GM21576 (cell line): ENCODE measurements around the gene PLXDC2.
"Not testable (repeated sequence)": the region's sequence is repeated elsewhere in the genome, so short reads cannot be mapped to it uniquely, and the experiment has no call there.

ENCODE experiments used
- ATAC-seq: cut with Tn5 transposase; IDR thresholded peaks from one replicate; pipeline ENCODE4 v1.9.1; 2021; ENCODE audit warnings: mild to moderate bottlenecking, moderate library complexity; ENCODE audit not compliant: unreplicated experiment

PLXDC2 gene

DNA sequence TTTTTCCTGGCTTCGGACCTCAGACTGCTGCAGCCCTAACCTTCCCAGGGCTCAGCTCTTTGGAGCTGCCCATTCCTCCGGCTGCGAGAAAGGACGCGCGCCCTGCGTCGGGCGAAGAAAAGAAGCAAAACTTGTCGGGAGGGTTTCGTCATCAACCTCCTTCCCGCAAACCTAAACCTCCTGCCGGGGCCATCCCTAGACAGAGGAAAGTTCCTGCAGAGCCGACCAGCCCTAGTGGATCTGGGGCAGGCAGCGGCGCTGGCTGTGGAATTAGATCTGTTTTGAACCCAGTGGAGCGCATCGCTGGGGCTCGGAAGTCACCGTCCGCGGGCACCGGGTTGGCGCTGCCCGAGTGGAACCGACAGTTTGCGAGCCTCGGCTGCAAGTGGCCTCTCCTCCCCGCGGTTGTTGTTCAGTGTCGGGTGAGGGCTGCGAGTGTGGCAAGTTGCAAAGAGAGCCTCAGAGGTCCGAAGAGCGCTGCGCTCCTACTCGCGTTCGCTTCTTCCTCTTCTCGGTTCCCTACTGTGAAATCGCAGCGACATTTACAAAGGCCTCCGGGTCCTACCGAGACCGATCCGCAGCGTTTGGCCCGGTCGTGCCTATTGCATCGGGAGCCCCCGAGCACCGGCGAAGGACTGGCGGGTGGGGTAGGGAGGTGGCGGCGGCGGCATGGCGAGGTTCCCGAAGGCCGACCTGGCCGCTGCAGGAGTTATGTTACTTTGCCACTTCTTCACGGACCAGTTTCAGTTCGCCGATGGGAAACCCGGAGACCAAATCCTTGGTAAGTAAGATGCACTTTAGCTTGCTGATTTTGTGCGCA is at the start of gene PLXDC2:
PLXDC2 (plus strand) TSS at position 22 of the 820 bp plus-strand sequence.
- no peak for ATAC-seq

DNA sequence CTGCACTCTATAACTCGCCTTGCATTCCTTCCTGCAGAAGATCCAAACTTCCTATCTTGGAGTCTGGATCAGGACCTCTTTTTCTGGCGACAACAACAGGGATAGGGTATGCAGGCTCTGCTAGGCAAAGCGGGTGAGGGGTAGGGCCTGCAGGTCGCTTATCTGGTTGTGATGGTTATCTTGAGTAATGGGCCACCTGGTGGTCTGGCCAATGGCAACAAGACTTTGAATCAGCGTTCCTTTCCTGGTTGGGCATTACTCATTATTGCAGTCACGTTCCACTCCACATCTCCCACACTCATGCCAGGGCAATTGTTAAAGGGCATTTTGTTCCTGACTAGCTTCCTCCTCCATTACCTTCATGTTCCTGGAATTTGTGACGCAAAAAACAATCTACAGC is 48.4 kb upstream of the PLXDC2 start:
- ATAC-seq, result no peak

DNA sequence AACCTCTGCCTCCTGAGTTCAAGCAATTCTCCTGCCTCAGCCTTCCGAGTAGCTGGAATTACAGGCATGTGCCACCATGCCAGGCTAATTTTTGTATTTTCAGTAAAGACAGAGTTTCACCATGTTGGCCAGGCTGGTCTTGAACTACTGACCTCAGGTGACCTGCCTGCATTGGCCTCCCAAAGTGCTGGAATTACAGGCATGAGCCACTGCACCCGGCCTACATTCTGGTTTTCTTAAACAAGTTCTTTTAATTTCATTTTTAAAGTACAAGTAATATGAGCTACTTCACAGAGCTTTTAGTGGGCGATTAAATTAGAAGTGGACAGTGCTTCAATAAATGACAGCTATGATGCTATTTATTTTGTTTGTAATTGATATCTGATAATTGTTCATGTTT is 46.4 kb upstream of the PLXDC2 start:
- ATAC-seq, result not testable (repeated sequence)

DNA sequence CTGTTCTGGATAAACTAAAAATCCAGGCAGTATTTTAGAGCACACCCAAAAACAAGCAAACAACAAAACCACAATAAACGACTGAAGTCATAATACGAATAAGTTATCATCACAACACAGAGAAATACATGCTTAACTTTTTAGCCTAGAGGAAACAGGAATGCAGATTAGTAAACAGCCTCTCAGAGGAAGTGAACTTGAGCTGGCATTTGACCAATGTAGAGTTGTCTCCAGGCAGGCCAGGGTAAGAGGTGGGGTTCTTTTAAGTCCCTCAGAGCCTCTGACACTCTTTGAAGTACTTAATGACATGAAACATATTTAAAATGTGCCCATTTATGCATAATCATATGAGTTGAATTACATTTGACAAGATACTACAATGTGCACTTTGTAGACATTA is 43.3 kb upstream of the PLXDC2 start:
- ATAC-seq, result no peak

DNA sequence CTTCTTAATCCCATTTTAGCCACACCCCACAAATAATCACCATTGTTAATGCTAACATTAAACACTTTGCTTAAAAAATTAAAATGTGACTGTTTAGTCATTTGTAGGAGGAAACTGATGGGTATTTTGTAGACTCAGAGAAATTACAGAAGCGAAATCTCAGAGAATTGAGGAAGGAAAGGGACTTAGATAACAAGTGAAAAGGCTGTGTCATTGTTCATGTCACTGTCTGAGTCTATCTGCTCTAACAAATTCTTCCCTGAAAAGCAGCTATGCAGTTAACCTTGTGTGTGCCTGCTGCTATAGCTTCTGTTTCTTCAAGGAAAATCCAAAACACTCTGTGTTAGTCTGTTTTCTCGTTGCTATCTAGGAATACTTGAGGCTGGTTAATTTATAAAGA is 40.9 kb upstream of the PLXDC2 start:
- ATAC-seq, result no peak

DNA sequence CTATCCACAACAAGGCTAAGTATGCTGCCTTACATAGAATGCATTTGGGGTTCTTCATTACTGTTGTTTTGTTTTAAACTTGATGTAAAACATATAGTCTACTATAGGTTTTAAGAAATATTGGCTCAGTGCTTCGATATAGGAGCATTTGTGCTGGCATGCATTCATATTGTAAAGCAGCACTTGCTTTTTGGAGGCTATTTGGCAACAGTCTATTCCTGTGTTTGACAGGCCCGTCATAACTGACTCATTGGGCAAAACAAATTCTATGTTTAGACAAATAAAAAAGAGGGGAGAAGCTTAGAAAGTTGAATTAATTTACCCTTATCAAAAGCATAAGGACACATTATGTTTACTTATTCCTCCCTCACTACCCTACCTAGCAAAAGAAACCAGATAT is 38.4 kb upstream of the PLXDC2 start:
- ATAC-seq, result no peak

DNA sequence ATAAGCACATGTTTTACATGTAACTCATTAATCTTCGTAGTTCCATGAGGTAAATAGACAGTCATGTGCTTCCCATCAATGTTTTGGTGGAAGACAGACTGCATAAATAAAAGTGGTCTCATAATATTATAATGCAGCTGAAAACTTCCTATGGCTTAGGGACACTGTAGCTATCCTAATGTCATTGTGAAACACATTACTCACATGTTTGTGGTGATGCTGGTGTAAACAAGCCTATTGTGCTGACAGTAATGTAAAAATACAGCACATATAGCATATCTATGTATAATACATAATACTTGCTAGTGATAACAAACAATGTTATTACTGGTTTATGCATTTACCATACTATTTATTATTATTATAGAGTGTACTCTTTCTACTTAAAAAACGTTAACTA is 37.2 kb upstream of the PLXDC2 start:
- ATAC-seq, result no peak

DNA sequence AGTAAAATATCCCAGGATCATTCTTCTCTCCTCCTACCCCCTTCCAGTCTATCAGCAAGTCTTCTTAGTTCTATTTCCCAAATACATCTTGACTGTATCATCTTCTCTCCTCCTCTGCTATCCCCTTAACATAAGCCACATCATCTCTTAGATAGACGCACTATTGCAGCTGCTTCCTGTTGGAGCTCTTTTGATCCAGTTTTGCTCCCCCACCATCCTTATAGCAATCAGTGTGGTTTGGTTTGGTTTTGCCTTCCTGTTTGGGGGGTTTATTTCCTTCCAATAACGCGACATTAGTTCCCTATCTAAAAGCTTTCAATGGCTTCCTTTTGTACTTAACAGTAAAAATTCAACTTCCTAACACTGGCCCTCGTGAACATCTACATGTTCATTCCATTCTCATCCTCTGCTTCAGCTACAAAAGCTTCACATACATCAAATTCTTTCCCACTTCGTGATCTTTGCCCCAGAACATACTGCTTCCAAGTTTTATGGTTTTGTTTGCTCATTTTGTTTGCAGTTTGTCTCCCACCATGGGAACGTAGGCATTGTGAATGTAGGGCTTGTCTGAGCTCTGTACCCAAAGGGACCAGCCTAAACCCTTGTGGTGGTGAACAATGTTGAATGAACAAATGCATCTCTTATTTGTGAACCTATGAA is 33.7 kb upstream of the PLXDC2 start:
- no peak for ATAC-seq

DNA sequence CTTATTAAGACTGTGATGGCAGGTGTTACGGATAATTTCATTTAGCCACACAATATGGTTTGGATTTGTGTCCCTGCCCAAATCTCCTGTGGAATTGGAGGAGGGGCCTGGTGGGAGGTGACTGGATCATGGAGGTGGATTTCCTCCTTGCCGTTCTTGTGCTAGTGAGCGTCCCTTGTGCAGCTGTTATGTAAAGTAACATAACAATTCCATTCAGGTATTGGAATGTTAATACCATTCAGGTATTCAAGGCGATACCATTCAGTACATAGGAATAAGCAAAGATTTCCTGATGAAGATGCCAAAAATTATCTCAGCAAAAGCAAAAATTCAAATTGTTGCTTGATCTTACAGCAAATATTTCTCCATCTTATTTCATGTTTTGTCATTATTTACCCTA is 32.5 kb upstream of the PLXDC2 start:
- no peak for ATAC-seq

DNA sequence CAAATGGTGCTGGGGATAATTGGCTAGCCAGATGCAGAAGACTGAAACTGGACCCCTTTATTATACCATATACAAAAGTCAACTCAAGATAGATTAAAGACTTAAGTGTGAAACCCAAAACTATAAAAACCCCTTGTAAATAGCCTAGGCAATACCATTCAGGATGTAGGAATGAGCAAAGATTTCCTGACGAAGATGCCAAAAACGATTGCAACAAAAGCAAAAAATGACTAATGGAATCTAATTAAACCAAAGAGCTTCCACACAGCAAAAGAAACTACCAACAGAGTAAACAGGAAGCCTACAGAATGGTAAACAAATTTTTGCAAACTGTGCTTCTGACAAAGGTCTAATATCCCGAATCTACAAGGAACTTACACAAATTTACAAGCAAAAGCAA is 30.9 kb upstream of the PLXDC2 start:
- ATAC-seq, result no peak

DNA sequence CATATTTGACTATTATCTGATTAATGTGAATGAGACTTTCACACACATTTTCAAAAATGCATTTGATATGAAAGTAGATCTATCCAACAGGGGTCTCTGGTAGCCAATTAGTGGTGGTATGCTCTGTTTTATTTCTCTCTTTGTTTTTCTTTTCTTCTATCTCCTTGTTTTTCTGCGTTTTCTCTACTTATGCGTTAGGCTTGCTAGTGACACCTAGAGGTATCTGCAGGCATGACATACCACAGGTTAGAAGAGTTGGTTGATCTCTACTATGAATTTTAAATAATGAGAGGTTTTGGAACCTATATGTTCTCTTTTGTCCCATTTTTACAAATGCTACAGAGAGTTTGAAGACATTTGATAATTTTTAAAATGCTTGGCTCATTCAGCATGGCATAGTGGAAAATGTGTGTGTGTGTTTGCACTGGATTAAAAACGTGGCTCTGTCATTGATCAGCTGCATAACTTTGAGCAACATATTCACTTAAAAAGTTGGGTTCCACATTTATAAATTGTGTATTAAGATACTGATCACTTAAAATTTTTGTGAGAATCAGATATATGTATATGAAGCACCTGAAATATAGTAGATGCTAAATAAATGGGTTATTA is 28.1 kb upstream of the PLXDC2 start:
- no peak for ATAC-seq

DNA sequence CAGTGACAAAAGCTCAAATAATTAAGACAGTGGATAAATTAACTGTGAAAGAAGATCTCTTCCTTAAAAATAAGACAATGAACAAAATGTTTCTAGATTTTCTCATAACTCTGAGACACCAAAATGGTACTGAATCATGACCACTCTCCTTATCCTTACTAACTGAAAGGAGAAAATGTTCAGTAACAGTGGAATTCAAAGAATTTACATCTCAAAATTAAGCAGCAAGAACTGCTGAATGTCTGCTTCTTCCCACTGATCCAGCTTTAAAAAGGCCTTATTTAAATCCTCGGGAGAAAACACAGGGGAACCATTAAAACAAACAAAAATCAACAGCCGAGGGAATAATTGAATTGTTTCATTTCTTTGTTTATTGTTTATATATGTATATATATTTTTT is 27.3 kb upstream of the PLXDC2 start:
- ATAC-seq, result no peak

DNA sequence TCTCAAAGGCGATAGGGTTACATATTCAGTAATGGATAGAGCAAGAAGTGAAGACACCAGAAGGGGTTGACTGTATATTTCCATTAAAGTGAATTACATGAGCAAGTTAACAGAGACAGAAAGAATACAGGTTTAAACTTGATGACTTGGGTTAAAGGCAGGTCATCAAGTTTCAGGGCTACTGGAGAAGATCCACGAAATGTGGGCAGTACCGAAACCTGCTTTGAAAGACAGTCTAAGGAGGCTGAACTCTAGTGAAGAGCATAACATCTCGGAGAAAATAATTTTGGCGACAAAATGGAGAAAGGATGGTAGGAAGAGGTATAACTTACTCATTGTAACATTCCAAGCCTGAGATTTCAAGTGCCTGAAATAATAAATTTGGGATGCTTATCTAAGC is 26.6 kb upstream of the PLXDC2 start:
- ATAC-seq, result no peak

DNA sequence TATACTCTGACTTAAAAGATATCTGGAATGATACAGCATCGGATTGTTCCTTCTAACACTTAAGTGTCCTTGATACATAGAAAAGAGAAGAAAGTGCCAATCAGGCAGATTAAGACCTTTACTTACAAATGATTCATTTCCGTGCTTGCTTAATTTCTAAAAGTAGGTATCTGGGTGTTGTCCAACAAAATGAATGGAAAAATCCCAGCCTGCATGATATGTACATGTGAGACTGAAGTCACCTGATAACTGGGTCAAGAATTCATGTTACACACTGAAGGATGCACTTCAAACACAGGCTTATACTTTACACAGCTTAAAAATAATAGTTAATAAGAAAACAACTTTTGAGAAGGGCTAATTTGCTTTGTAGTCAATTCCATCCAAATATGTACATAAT is 25.2 kb upstream of the PLXDC2 start:
- no peak for ATAC-seq

DNA sequence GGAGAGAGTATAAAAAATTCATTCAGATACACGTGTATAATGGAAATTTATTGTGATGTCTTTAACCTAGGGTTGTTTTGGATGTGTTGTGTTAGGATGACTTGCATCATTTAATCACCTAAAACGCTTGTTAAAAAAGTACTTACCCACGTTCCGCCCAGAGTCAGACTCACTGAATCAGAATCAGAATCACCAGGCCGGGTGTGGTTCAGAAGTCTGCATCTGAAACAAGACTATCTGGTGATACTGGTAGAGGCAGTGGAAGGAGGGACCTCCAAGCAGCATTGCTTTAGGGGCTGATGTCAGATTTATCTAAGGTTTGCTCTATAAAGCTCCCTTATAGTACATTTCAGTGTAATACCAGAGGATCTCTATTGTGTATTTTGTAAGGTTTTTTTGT is 20.5 kb upstream of the PLXDC2 start:
- no peak for ATAC-seq

DNA sequence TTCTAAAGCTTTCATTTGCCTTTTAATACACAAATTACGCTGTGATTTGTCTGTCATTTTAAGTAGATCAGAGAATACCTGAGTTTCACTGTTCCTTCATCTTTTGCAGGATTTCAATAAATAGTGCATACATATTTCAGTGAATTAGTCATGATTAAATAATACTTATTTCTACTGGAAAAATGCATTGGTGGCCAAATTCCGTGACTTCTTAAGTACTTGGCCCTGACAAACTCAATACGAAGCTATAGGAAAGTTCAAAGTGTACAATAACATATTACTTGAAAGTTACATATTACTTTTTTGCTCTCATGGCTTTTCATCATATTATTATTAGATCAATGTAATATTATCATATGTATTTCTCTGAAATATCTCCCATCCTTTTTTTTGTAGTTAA is 16.1 kb upstream of the PLXDC2 start:
- no peak for ATAC-seq

DNA sequence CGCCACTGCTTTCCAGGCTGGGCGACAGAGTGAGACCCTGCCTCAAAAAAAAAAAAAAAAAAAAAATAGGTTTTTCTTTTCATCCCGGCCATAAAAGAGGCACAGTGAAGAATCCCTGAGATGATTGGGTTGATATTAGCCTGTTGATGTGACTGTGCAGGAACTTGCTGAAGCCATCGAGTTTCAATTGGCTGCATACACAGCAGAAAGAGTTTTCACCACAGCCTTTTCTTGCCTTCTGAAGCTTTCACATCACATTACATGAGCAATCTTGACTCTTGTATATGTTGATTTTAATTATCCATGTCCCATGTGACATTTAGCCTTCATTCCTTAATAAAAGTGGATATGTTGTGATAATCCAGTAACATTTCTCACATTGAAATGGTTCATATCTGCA is 14.9 kb upstream of the PLXDC2 start:
- ATAC-seq, result no peak

DNA sequence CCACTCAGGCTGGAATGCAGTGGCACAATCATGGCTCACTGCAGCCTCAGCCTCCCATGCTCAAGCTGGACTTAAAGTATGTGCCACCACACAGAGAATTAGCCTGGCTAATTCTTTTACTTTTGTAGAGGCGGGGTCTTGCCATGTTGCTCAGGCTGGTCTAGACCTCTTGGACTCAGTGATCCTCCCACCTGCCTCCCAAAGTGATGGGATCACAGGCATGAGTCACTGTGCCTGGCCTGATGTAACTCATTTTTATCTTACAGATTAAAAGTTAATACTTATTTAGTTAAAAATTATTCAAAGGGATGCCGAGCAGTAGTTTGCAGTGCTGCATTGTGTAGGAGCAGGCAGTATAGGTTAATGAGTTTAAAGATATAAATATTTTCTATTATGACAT is 12.6 kb upstream of the PLXDC2 start:
- no peak for ATAC-seq

DNA sequence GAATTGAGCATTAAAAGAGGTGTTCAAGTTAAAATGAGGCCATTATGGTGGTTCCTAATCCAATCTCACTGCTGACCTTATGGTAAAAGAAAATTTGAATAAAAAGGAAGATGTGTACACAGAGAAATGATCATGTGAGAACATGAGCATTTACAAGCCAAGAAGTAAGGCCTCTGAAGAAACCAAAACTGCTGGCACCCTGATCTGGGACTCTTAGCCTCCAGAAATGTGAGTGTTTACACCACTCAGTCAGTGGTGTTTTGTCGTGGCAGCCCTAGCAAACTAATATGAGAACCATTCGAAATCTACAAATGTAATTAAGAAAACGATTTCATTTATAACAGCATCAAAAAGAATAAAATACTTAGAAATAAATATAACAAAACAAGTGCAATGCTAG is 6.8 kb upstream of the PLXDC2 start:
- ATAC-seq, result no peak

DNA sequence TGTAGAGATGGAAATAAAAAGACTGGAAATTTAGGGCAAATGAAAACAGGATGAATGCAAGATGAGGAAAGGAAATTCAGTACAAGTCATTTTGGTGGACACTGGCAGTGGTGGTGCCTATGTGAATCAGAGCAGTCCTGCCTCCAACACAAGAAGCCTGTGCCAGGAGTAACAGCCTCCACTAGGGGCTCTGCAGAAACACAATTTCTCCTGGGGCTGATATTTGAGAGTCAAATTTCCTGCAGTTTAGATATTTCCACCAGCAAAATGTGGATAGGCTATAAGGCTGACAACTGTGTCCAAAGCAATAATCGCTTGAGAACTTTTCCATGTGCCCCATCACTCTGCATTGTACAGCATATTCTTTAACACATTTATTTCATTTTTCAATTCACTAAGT is 4.7 kb upstream of the PLXDC2 start:
- no peak for ATAC-seq

DNA sequence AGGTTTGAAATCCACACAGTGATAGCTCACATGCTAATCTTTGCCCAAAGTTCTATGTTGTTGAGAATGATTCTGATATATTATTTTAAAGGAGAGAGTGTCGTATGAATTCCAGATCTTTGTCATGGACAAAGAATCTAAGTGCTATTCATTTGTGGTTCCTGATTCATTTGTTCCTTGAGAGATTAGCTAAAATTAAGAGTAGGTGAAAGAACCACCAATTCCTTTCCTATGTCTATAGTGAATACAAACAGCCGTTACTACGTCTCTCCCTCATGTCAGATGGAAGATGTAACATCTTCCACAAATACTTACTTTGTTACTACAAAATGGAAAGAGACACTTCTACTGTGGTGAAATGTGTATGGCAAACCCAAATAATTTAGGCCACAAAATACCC is 3.3 kb upstream of the PLXDC2 start:
- ATAC-seq, result no peak

DNA sequence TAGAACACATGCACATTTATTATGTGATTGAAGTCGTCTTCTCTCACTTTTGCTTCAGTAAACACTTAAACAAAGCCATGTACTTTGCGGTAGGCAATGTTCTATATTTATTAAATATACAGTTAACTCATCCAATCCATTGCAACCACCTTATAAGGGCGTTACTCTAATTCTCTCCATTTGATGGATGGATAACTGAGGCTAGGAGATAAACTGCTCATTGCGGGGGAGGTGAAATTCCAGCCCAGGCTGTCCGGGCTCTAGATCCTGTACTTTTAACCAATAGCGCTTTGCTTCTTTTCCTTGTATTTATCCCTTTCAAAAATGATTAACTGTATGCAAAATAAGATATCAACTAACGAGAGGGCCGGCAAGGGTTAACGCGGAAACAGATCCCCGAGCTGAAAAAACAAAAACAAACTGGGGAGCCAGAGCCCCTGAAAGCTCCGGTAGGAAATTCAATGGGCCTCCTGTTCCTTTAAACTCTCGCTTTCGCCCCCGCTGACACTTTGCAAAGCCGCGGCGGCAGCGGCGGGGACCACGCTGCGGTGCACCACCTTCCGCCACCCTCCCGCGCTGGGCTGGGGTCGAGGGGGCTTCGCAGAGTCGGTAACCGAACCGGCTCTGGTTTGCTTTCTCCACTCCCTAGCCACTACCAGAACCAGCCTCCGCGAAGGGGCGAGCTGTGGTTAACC is 1.0 kb upstream of the PLXDC2 start:
- no peak for ATAC-seq
